SK-N-SH (cell line): ENCODE results near the gene PHC2. TPM values are rescaled to one million over a fixed set of nuclear protein-coding genes. Genes with fewer than 3 reads are reported as not detected.
A peak's percentile ranks its signal among the peaks of the same experiment; 100 is the strongest.

Source experiments
- CTCF ChIA-PET: fragments of 300-600, 350-600 bp; formaldehyde crosslinking; extraction: SDS; loops from one replicate; lab custom pipeline; 2021; lab: Yijun Ruan, JAX
- POLR2A ChIA-PET: fragments of 350-600 bp; sonication (Branson Sonifier 250); formaldehyde crosslinking; extraction: SDS; loops from one replicate; lab custom pipeline; 2020; ENCODE audit warnings: antibody characterized with exemption, inconsistent platforms; lab: Yijun Ruan, JAX
- DNase-seq: peaks from one replicate; pipeline ENCODE4 v3.0.0; 2012
- H2AFZ ChIP-seq: fragments of 200-600 bp; sonication (generic); 2 replicates; pipeline ENCODE4 v1.8.1; 2016; ENCODE audit warnings: antibody characterized with exemption, mild to moderate bottlenecking, low read depth
- H3F3A ChIP-seq: fragments of 200-600 bp; sonication (generic); replicated peaks from 2 replicates; pipeline ENCODE3; 2016; ENCODE audit warnings: antibody characterized with exemption, mild to moderate bottlenecking; ENCODE audit not compliant: insufficient read depth
- H3K27ac ChIP-seq, 2 experiments: fragments of 200-500 bp in 1 of 2; fragments of 200-600 bp in 1 of 2; sonication (Bioruptor generic) in 1 of 2; sonication (generic), shearing (Covaris generic) in 1 of 2; 2 replicates each; pipeline versions ENCODE4 v1.5.1 to v1.6.1; 2014 to 2016; ENCODE audit warnings: low read depth in 2 of 2, inconsistent platforms in 1 of 2, low read length in 1 of 2, mild to moderate bottlenecking in 1 of 2, mixed read lengths in 1 of 2
- H3K27me3 ChIP-seq: fragments of 200-600 bp; sonication (generic), shearing (Covaris generic); 2 replicates; pipeline ENCODE4 v1.6.1; 2016; ENCODE audit warnings: mixed run types; ENCODE audit not compliant: insufficient read depth
- H3K36me3 ChIP-seq, 2 experiments: fragments of 200-500 bp in 1 of 2; fragments of 200-600 bp in 1 of 2; sonication (Bioruptor generic) in 1 of 2; sonication (generic) in 1 of 2; replicated peaks in 1 of 2; 2 replicates each; pipeline versions ENCODE3 to v1.5.1; 2014 to 2016; ENCODE audit warnings: low read length in 1 of 2, mild to moderate bottlenecking in 1 of 2; ENCODE audit not compliant: insufficient read depth in 2 of 2, control insufficient read depth in 1 of 2
- H3K4me1 ChIP-seq, 2 experiments: fragments of 200-500 bp in 1 of 2; fragments of 200-600 bp in 1 of 2; sonication (Bioruptor generic) in 1 of 2; sonication (generic), shearing (Covaris generic) in 1 of 2; 2 replicates each; pipeline versions ENCODE4 v1.5.1 to v1.6.1; 2014 to 2016; ENCODE audit warnings: low read depth in 1 of 2, low read length in 1 of 2, mixed run types in 1 of 2; ENCODE audit not compliant: insufficient read depth in 2 of 2, control insufficient read depth in 1 of 2
- H3K4me2 ChIP-seq: fragments of 200-600 bp; sonication (generic), shearing (Covaris generic); 2 replicates; pipeline ENCODE4 v1.6.1; 2017; ENCODE audit warnings: mixed run types
- H3K4me3 ChIP-seq, 2 experiments: fragments of 200-500 bp in 1 of 2; fragments of 200-600 bp in 1 of 2; sonication (Bioruptor generic) in 1 of 2; sonication (generic), shearing (Covaris generic) in 1 of 2; 2 replicates each; pipeline versions ENCODE4 v1.5.1 to v1.8.1; 2014 to 2016; ENCODE audit warnings: low read depth in 2 of 2, inconsistent platforms in 1 of 2, low read length in 1 of 2, mild to moderate bottlenecking in 1 of 2, mixed read lengths in 1 of 2, moderate library complexity in 1 of 2
- H3K79me2 ChIP-seq: fragments of 200-600 bp; sonication (generic); 2 replicates; pipeline ENCODE4 v1.8.1; 2017; ENCODE audit warnings: mild to moderate bottlenecking; ENCODE audit not compliant: insufficient read depth
- H3K9ac ChIP-seq: fragments of 200-600 bp; sonication (generic); 2 replicates; pipeline ENCODE4 v1.6.1; 2017; ENCODE audit warnings: mixed run types
- H3K9me2 ChIP-seq: fragments of 200-600 bp; sonication (generic); 2 replicates; pipeline ENCODE4 v1.6.1; 2017; ENCODE audit warnings: mixed run types
- H3K9me3 ChIP-seq: fragments of 200-600 bp; sonication (generic); 2 replicates; pipeline ENCODE4 v1.6.1; 2017; ENCODE audit warnings: mixed run types, mild to moderate bottlenecking, moderate library complexity
- H4K20me1 ChIP-seq: fragments of 200-600 bp; sonication (generic); 2 replicates; pipeline ENCODE4 v1.6.1; 2017; ENCODE audit warnings: mild to moderate bottlenecking, mixed run types; ENCODE audit not compliant: insufficient read depth
- EP300 ChIP-seq, 2 experiments: IDR thresholded peaks; 2 replicates each; pipeline versions ENCODE4 v1.4.0 to v1.6.1; 2012; ENCODE audit warnings: borderline replicate concordance in 1 of 2, low read depth in 1 of 2, low read length in 1 of 2
- FOSL2 ChIP-seq: IDR thresholded peaks from 2 replicates; pipeline ENCODE4 v1.4.0; 2012; ENCODE audit warnings: low read depth, mild to moderate bottlenecking, moderate library complexity, borderline replicate concordance
- GATA2 ChIP-seq: sonication (generic); formaldehyde crosslinking; IDR thresholded peaks from 2 replicates; pipeline ENCODE4 v1.5.0; 2020; ENCODE audit warnings: mild to moderate bottlenecking, missing genetic modification reagents
- JUND ChIP-seq: IDR thresholded peaks from 2 replicates; pipeline ENCODE4 v1.4.0; 2012
- MAX ChIP-seq: IDR thresholded peaks from 2 replicates; pipeline ENCODE4 v1.4.0; 2012; ENCODE audit warnings: low read depth
- MXI1 ChIP-seq: IDR thresholded peaks from 2 replicates; pipeline ENCODE4 v1.6.1; 2012; ENCODE audit warnings: mild to moderate bottlenecking, low read depth, low read length, improper control_type of control experiment
- NRF1 ChIP-seq: IDR thresholded peaks from 2 replicates; pipeline ENCODE4 v1.6.1; 2012; ENCODE audit warnings: low read depth, mild to moderate bottlenecking, low read length
- RAD21 ChIP-seq: IDR thresholded peaks from 2 replicates; pipeline ENCODE4 v1.6.1; 2012; ENCODE audit warnings: mild to moderate bottlenecking, low read length
- RCOR1 ChIP-seq: fragments of 150-350 bp; IDR thresholded peaks from 2 replicates; pipeline ENCODE4 v1.6.1; 2017; ENCODE audit warnings: antibody characterized with exemption, low read length
- RFX5 ChIP-seq: IDR thresholded peaks from 2 replicates; pipeline ENCODE4 v1.6.1; 2012; ENCODE audit warnings: mild to moderate bottlenecking, improper control_type of control experiment, low read length
- RXRA ChIP-seq: IDR thresholded peaks from 2 replicates; pipeline ENCODE4 v1.4.0; 2012; ENCODE audit warnings: low read depth, mild to moderate bottlenecking, borderline replicate concordance
- WGBS: methylation state at CpG from one replicate; pipeline ENCODE4 v1.1.6; 2017; ENCODE audit warnings: low lambda C conversion rate; 5-methylcytosine and 5-hydroxymethylcytosine counted together
- polyA plus RNA-seq, 3 experiments: library from polyadenylated mRNA; depleted of rRNA; stranded (reverse); fragments of >200 nt; gene quantifications; 2 replicates each; pipeline ENCODE4 v1.2.3, GENCODE V29; 2012

The PHC2 gene
- polyA plus RNA-seq, 1 of the 3 experiments (the other 2 are of a cell fraction) = 98.7 TPM

DNA sequence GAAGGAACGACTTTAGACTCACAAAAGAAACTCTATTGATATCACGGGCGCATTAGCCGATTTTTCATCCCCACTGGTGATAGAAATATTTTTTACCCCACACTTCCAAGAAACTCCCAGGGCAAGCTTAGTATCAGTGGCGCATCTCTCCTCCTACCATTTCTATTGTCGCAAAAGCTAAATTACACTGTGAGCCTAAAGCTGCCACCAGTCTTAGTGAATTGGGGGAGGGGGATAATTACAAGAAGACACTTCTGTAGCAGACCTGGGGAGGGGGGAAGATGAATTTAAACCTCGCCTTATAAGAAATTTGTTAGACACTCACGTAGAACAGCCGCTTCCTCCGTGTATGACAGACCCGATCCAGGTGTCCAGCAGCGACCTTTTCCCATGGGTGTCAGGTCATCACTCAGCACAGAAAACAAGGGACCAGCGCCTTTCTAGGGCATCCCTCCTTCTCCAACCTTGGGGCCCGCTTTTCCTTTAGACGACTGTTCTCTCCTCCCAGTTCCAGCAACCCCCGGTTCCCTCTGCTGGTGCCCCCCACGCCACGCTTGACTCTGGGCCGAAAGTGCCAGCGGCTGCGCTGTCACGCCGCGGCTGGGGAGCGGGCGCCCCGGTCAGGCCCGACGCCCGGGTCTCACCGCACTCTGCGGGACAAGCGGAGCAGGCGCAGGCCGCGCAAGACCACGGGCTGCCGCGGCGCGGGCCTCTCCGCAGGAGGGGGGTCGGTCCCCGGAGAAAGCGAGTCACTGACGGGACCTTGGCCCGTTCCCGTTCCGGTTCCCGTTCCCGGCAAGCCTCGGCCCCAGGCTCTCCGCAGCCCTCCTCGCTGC lies 821 bp downstream of the PHC2 start:
- peak overlapping the region; percentile 67; the same call in 1 of the 2 replicates for H2AFZ ChIP-seq

DNA sequence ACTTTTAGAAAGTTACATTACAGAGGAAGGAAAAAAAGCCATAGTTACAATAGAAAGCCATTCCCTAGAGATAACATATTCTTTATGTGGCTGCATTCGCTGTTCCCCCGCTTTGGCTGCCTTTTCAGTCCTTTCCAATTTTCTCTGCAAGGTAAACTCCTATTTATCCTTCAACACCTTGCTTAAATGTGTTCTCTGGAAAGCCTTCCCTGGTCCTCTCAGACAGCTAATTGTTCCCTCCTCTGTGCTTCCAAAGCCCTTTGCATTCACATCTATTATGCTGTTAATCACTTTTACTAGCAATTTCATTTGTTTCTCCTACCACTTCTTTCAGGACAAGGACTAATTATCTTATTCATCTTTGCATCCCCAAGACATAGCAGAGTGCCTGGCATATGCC lies 1.6 kb downstream of the PHC2 start:
- TF ChIP-seq RFX5 = no peak
- Histone ChIP-seq H2AFZ (no peak overlapping the region), H3K79me2 (peaks cover 14% of the 10 kb centered on the region), H3K4me2 (peak overlapping the region; percentile 84), H3K36me3 (peaks cover 0 to 7% of the 10 kb centered on the region in 2 experiments), H3K9me2 (no peaks in the 10 kb centered on the region), H4K20me1 (no peaks in the 10 kb centered on the region), H3K4me1 (peaks cover 13 to 37% of the 10 kb centered on the region in 2 experiments), H3K27me3 (no peaks in the 10 kb centered on the region), H3F3A (peaks cover 36% of the 10 kb centered on the region), H3K27ac (no peak overlapping the region), H3K9ac (no peak overlapping the region), H3K4me3 (peak overlapping the region; percentile 71 to 87; a peak in 2 of 4 replicates), H3K9me3 (no peaks in the 10 kb centered on the region)
- WGBS = 95% methylated on average over 2 of the region's 2 CpGs
- ChIA-PET CTCF (interaction anchor here (0.9 to 1.9 kb wide), 6 partner anchors 8 to 134 kb away, joined by 3 to 5 read pairs (median 3); no protein-coding TSS in a partner anchor), POLR2A (no interaction called here)
- DNase-seq = no peak

More for the DNA sequence above, 821 bp downstream of the PHC2 start:
- no peak for TF ChIP-seq FOSL2
- no peak for TF ChIP-seq RCOR1
- TF ChIP-seq GATA2 (CRISPR knock-in tag) = no peak
- TF ChIP-seq NRF1 = peak; percentile 36; the same call in 1 of the 2 replicates
- TF ChIP-seq RAD21 = no peak
- TF ChIP-seq MXI1 = peak; percentile 8; the same call in 1 of the 2 replicates
- TF ChIP-seq RXRA = no peak
- no peak for TF ChIP-seq MAX
- TF ChIP-seq EP300 (IDR thresholded peaks at IDR 0.05; ENCODE audit: borderline replicate concordance in 1 of 2, low read depth in 1 of 2, low read length in 1 of 2) = no peak
- no peak for TF ChIP-seq JUND
- no peak for TF ChIP-seq RFX5
- peaks cover 36% of the 10 kb centered on the region for H3F3A ChIP-seq
- POLR2A ChIA-PET = no interaction called here
- DNase-seq = no peak
- H4K20me1 ChIP-seq = no peaks in the 10 kb centered on the region
- peaks cover 0 to 6% of the 10 kb centered on the region in 2 experiments for H3K36me3 ChIP-seq
- peaks cover 13 to 39% of the 10 kb centered on the region in 2 experiments for H3K4me1 ChIP-seq
- CTCF ChIA-PET = interaction anchor here (0.7 to 1.9 kb wide), 9 partner anchors 9 to 333 kb away, joined by 3 to 5 read pairs (median 3); no protein-coding TSS in a partner anchor
- H3K79me2 ChIP-seq = peaks cover 14% of the 10 kb centered on the region
- no peaks in the 10 kb centered on the region for H3K9me2 ChIP-seq
- no peaks in the 10 kb centered on the region for H3K9me3 ChIP-seq
- H3K9ac ChIP-seq = peak overlapping the region; percentile 71
- H3K4me3 ChIP-seq = peak overlapping the region; percentile 71 to 87
- peak overlapping the region; percentile 84 for H3K4me2 ChIP-seq
- peak overlapping the region in 1 of 2 experiments; percentile 23; a peak in 2 of 4 replicates for H3K27ac ChIP-seq
- WGBS = 32% methylated on average over 27 of the region's 54 CpGs
- H3K27me3 ChIP-seq = no peaks in the 10 kb centered on the region
